ENCODE results near the gene BSPRY.

BSPRY gene

GRCh38 chr9:113416149-113416721, 66.9 kb downstream of the BSPRY start:
- Histone ChIP-seq H3K27ac (ENCODE audit: low read depth, low read length) (no peak overlapping the region), H3K27me3 (ENCODE audit: control insufficient read depth, insufficient read depth, low read length) (no peaks in the 10 kb centered on the region), H3K4me3 (ENCODE audit: low read depth, low read length) (no peak overlapping the region), H3K9ac (ENCODE audit: low read length) (no peak overlapping the region), H3K9me3 (ENCODE audit: control insufficient read depth, insufficient read depth, low read depth, low read length) (no peaks in the 10 kb centered on the region), H3K36me3 (ENCODE audit: control insufficient read depth, insufficient read depth, low read length) (no peaks in the 10 kb centered on the region), H3K4me1 (ENCODE audit: control insufficient read depth, insufficient read depth, low read length) (peaks cover 5% of the 10 kb centered on the region; the same call in 1 of the 2 replicates)

- H3K9ac ChIP-seq (ENCODE audit: low read length) = no peak overlapping the region
- no peak overlapping the region for H3K4me3 ChIP-seq (ENCODE audit: low read depth, low read length)
- H3K9me3 ChIP-seq (ENCODE audit: control insufficient read depth, insufficient read depth, low read depth, low read length) = no peaks in the 10 kb centered on the region
- H3K27ac ChIP-seq (ENCODE audit: low read depth, low read length) = no peak overlapping the region
- H3K27me3 ChIP-seq (ENCODE audit: control insufficient read depth, insufficient read depth, low read length) = no peaks in the 10 kb centered on the region
- H3K4me1 ChIP-seq (ENCODE audit: control insufficient read depth, insufficient read depth, low read length) = no peaks in the 10 kb centered on the region
- no peaks in the 10 kb centered on the region for H3K36me3 ChIP-seq (ENCODE audit: control insufficient read depth, insufficient read depth, low read length)
Measured at GRCh38 chr9:113417370-113417769, 68.0 kb downstream of the BSPRY start.
